Colonic mucosa (tissue), 4 donors: ENCODE data around the gene SLIT3. TPM values are rescaled to one million over a fixed set of nuclear protein-coding genes. Genes with fewer than 3 reads are reported as not detected.

ENCODE experiments used
- DNase-seq: peaks from one replicate; pipeline ENCODE4 v3.0.0-alpha.2; 2020
- H3K27ac ChIP-seq: fragments of 200-600 bp; one replicate; pipeline ENCODE4 v1.8.0; 2021
- H3K27me3 ChIP-seq: fragments of 200-600 bp; one replicate; pipeline ENCODE4 v1.8.0; 2021
- H3K36me3 ChIP-seq: fragments of 200-600 bp; one replicate; pipeline ENCODE4 v1.8.0; 2021
- H3K4me1 ChIP-seq: fragments of 200-600 bp; one replicate; pipeline ENCODE4 v1.8.0; 2021; ENCODE audit warnings: mild to moderate bottlenecking
- H3K4me3 ChIP-seq: fragments of 200-600 bp; one replicate; pipeline ENCODE4 v1.8.0; 2021
- H3K9ac ChIP-seq, 2 donors: one replicate each; pipeline ENCODE4 v1.7.0; 2013; ENCODE audit warnings: control low read depth in 2 of 2, low read depth in 2 of 2, low read length in 2 of 2
- H3K9me3 ChIP-seq: fragments of 200-600 bp; one replicate; pipeline ENCODE4 v1.8.0; 2021
- CTCF ChIP-seq: fragments of 200-600 bp; IDR thresholded peaks from one replicate; pipeline ENCODE4 v1.8.0; 2022; ENCODE audit warnings: antibody characterized with exemption, mild to moderate bottlenecking
- intact Hi-C: fragments of 100-400 bp; cut with DNase I; formaldehyde crosslinking; loops from one replicate; pipeline ENCODE4 v1.14.1; 2022
- total RNA-seq, 2 donors: library from RNA; stranded (reverse); fragmentation: NEBNext Ultra II Directional in 1 of 2; extraction: Animal tissue kit (Norgen Biotek cat#: 25700) in 1 of 2; gene quantifications; one replicate each; pipeline ENCODE4 v1.2.1, GENCODE V29; 2021
- donor health status: healthy.
- donor health status: DM: no; HTN: no; CAD: no.
- donor health status: DM: no; HTN: no; CAD: no.

Gene SLIT3
- total RNA-seq, 2 donors from 2014 or later, result 3.4 to 7.6 TPM

GRCh38 chr5:168874713-168875380 is 426.1 kb downstream of the SLIT3 start:
- no peaks in the 10 kb centered on the region for H3K27me3 ChIP-seq
- H3K4me3 ChIP-seq, result no peak overlapping the region

GRCh38 chr5:168872246-168872645 is 428.7 kb downstream of the SLIT3 start:
- intact Hi-C loops, result no loop called here
- H3K27me3 ChIP-seq, result no peaks in the 10 kb centered on the region
- no peaks in the 10 kb centered on the region for H3K36me3 ChIP-seq
- no peak overlapping the region for H3K9ac ChIP-seq
- no peak overlapping the region for H3K4me3 ChIP-seq
- no peak overlapping the region for H3K27ac ChIP-seq
- no peaks in the 10 kb centered on the region for H3K4me1 ChIP-seq
- no peaks in the 10 kb centered on the region for H3K9me3 ChIP-seq
- TF ChIP-seq CTCF, result no peak
- no peak for DNase-seq

More at GRCh38 chr5:168874713-168875380, 426.1 kb downstream of the SLIT3 start:
- no peak for TF ChIP-seq CTCF
- Histone ChIP-seq H3K27ac (no peak overlapping the region), H3K4me1 (no peaks in the 10 kb centered on the region), H3K9me3 (no peaks in the 10 kb centered on the region), H3K36me3 (no peaks in the 10 kb centered on the region), H3K9ac (no peak overlapping the region)
- DNase-seq, result no peak
- intact Hi-C loops, result no loop called here

- H3K4me3 ChIP-seq, result no peak overlapping the region
- H3K9me3 ChIP-seq, result no peaks in the 10 kb centered on the region
- no peak overlapping the region for H3K9ac ChIP-seq
- no peak overlapping the region for H3K27ac ChIP-seq
- H3K27me3 ChIP-seq, result no peaks in the 10 kb centered on the region
- no peaks in the 10 kb centered on the region for H3K36me3 ChIP-seq
- no peak for DNase-seq
- no peak for TF ChIP-seq CTCF
- intact Hi-C loops, result no loop called here
- H3K4me1 ChIP-seq, result no peaks in the 10 kb centered on the region
Measured at GRCh38 chr5:168870910-168871309, 430.0 kb downstream of the SLIT3 start.

GRCh38 chr5:168869615-168870227 is 431.2 kb downstream of the SLIT3 start:
- Histone ChIP-seq H3K4me1 (no peaks in the 10 kb centered on the region), H3K4me3 (no peak overlapping the region), H3K9me3 (no peaks in the 10 kb centered on the region), H3K27me3 (no peaks in the 10 kb centered on the region), H3K36me3 (no peaks in the 10 kb centered on the region), H3K27ac (no peak overlapping the region), H3K9ac (no peak overlapping the region)
- intact Hi-C loops, result no loop called here
- no peak for TF ChIP-seq CTCF
- no peak for DNase-seq

GRCh38 chr5:168867241-168867640 is 433.7 kb downstream of the SLIT3 start:
- Histone ChIP-seq H3K9ac (no peak overlapping the region), H3K9me3 (no peaks in the 10 kb centered on the region), H3K27ac (no peak overlapping the region), H3K36me3 (no peaks in the 10 kb centered on the region), H3K4me1 (no peaks in the 10 kb centered on the region), H3K4me3 (no peak overlapping the region), H3K27me3 (no peaks in the 10 kb centered on the region)
- no peak for TF ChIP-seq CTCF
- DNase-seq, result no peak
- intact Hi-C loops, result no loop called here
